KOPT-K1 (cell line): ENCODE data around the gene C10orf95.

Source experiments
- H3K27ac ChIP-seq: fragments of 200-600 bp; sonication (generic); 2 replicates; pipeline ENCODE4 v1.5.1; 2016; ENCODE audit warnings: antibody characterized with exemption, mild to moderate bottlenecking, low read depth, low read length; ENCODE audit not compliant: poor library complexity, severe bottlenecking
- H3K36me3 ChIP-seq: fragments of 200-600 bp; sonication (generic); 2 replicates; pipeline ENCODE4 v1.5.1; 2017; ENCODE audit warnings: antibody characterized with exemption, mild to moderate bottlenecking, low read length, moderate library complexity; ENCODE audit not compliant: insufficient read depth
- H3K9me3 ChIP-seq: fragments of 200-600 bp; sonication (generic); 2 replicates; pipeline ENCODE4 v1.5.1; 2017; ENCODE audit warnings: antibody characterized with exemption, low read length, mild to moderate bottlenecking; ENCODE audit not compliant: insufficient read depth, poor library complexity, severe bottlenecking

Gene C10orf95

GRCh38 chr10:102420181-102420713, 31.1 kb downstream of the C10orf95 start:
- Histone ChIP-seq H3K36me3 (peaks cover 24% of the 10 kb centered on the region), H3K9me3 (no peaks in the 10 kb centered on the region), H3K27ac (peak overlapping the region; percentile 73)

DNA sequence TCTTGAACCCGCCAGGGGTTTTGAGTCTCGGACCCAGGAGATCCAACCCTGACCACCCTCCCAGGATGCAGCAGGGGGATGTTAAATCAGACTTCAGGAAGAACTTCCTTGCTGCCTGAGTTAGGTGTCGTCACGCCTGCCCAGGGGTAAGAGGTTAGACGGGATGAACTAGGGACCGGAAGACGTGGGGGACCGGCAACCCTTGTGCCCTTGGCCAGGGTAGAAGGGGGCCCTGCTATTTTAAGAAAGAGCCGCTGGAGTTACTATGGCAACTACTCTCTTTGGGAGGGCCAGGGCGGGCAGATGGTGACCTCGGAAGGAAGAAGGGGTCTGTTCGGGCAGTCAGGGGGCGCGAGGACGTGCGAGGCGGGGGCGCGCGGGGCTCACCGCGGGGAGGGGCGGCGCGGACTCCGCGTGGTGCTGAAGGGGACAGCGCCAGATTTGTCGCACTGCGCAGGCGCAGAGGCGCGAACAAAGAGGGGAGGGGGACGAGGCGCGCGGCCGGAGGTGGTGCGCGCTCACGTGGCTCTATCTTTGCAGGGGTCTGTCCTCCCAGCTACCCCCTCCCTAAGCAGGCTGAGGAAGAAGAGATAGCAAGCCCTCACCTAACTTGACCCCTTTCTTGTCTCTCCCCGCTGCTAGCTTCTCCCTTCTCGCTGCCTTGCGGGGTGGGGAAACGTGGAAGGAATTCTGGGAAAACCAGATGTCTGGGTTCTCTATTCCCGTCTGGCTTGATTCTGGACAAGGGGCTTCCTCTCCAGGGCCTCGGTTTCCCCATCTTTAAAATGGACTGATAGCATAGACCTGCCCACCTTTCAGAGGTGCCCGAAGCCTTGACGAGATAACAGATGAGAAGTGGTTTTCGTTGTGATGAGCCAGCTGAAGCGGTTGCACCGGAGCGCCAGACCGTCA, 31.8 kb downstream of the C10orf95 start:
- Histone ChIP-seq H3K9me3 (no peaks in the 10 kb centered on the region), H3K36me3 (peaks cover 19% of the 10 kb centered on the region), H3K27ac (peak overlapping the region; percentile 73)

DNA sequence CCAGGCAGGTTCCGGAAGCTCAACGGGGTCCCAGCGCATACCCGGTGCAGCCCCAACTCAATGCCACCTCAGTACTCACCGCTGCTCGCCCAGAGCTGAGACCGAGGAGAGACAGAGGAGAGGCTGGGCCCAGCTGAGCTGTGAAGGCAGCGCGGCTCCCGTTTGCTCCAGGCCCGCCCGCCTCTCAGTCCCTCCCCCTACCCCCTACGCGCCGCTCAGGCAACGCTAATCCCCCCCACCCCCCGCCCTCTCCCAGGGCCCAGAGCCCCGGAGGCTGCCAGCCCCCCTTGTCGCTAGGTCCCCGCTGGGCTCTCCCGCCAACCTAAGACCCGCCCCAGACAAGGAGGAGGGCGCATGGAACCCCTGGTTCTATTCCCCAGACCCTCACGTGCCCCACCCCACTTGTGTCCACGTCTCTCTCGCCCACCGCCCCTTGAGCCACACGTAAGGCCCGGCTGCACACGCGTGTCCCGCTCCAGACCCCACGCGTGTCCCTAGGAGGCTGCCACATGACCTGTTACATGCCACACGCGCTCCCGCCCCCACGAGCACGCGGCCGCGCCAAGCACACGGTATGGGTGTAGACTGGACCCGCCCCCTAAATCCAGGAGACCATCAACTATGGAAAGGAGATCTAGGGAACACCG, 32.6 kb downstream of the C10orf95 start, which contains the start of gene PSD:
Gene PSD (minus strand): TSS at position 164 of the 647 bp plus-strand sequence. CDS start 1,747 bp downstream, outside the sequence.
- Histone ChIP-seq H3K36me3 (peaks cover 11% of the 10 kb centered on the region), H3K27ac (no peak within 1 kb of the TSS), H3K9me3 (no peaks in the 10 kb centered on the region)

- Histone ChIP-seq H3K27ac (no peak overlapping the region), H3K9me3 (no peaks in the 10 kb centered on the region), H3K36me3 (no peaks in the 10 kb centered on the region)
These were observed 34.6 kb downstream of the C10orf95 start for GRCh38 chr10:102416695-102417094.

- Histone ChIP-seq H3K9me3 (no peaks in the 10 kb centered on the region), H3K27ac (no peak overlapping the region), H3K36me3 (no peaks in the 10 kb centered on the region)
These were observed 35.1 kb downstream of the C10orf95 start for GRCh38 chr10:102416283-102416682.

DNA sequence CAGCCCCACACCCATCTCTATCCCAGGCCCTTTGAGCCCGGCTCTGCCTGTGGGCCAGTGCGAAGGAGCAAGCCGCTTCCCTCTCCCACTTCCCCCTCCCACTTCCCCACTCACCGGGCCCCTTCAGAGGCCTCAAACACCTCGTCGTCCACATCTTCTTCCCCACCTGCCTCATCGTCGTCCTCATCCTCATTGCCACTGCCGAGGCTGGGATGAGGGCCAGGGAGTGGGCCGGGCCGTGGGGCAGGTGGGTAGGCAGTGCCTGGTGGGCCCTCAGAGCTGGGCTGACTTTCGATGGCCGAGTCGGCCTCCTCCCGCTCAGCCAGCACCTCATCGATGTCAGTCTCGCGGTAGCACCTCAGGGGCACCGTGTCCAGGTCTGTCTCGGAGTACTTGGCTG, 36.6 kb downstream of the C10orf95 start:
- no peaks in the 10 kb centered on the region for H3K36me3 ChIP-seq
- no peaks in the 10 kb centered on the region for H3K9me3 ChIP-seq
- no peak overlapping the region for H3K27ac ChIP-seq

DNA sequence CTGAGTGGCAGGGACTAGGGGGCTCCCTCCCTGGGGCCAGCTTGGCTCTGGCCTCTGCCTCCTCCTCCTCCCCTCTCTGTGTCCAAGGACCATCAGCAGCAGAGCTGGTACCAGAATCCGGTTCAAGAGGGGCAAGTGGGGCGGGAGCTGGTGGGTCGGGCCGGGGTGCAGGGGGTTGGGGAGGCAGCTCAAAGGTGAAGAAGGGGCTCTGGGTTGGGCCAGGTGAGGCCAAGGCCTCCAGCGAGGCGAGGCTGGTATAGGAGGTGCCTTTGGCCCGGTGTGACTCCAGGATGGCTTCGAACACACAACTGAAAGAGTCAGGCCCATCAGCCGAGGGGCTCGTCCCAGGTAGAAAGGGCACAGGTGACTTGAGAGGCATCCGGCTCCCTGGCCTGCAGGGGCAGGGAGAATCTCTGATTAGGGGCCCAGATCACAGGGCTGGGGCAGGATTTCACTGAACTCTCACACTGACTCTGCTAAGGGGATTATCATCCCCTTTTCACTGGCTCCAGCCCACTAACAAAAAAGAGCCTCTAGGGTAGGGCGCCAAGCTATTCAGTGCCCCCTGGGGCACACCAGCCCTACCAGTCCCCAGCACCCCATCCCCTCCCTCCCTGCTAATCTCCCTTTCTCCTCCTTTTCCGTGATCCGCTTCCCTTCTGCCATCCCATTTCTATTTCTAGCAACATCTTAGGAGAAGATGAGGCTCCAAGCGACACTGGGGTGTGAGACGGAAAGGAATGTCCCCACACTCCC, 37.4 kb downstream of the C10orf95 start:
- H3K36me3 ChIP-seq = no peaks in the 10 kb centered on the region
- H3K27ac ChIP-seq = no peak overlapping the region
- H3K9me3 ChIP-seq = no peaks in the 10 kb centered on the region

DNA sequence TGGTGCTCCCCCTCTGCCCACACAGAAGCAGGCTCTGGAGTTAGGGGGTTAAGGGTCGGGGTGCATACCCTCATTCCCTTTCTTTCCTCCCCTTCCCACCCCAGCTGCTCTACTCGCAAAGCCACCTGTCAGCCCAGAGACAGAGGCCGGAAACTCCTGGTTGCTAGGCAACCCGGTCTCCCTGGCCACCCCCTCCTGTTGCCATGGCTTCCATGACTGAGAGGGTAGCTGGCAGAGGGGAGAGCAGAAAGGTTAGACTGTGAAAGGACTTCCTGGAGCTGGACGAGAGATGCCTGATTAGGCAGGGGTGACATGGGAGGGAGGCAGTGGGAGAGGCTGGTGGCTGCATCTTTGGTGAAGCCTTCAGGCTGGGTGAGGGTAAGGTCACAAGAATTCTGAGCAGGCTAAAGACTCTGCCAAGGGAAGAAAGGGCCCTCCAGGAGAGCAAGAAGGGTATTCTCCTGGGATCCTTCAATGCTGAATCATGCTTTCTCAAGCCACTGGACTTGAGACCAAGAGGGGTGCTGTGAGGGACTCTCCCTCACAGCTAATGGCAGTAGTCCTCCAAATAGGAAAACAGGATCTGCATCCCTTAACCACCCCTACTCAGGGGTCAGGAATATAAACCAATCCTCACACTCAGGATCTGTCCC, 38.2 kb downstream of the C10orf95 start:
- Histone ChIP-seq H3K9me3 (no peaks in the 10 kb centered on the region), H3K27ac (no peak overlapping the region), H3K36me3 (no peaks in the 10 kb centered on the region)

- H3K27ac ChIP-seq = no peak overlapping the region
- no peaks in the 10 kb centered on the region for H3K9me3 ChIP-seq
- H3K36me3 ChIP-seq = no peaks in the 10 kb centered on the region
These were observed 39.0 kb downstream of the C10orf95 start for GRCh38 chr10:102412293-102412692.

- Histone ChIP-seq H3K9me3 (no peaks in the 10 kb centered on the region), H3K36me3 (no peaks in the 10 kb centered on the region), H3K27ac (no peak overlapping the region)
These were observed 39.7 kb downstream of the C10orf95 start for GRCh38 chr10:102411341-102412255.

DNA sequence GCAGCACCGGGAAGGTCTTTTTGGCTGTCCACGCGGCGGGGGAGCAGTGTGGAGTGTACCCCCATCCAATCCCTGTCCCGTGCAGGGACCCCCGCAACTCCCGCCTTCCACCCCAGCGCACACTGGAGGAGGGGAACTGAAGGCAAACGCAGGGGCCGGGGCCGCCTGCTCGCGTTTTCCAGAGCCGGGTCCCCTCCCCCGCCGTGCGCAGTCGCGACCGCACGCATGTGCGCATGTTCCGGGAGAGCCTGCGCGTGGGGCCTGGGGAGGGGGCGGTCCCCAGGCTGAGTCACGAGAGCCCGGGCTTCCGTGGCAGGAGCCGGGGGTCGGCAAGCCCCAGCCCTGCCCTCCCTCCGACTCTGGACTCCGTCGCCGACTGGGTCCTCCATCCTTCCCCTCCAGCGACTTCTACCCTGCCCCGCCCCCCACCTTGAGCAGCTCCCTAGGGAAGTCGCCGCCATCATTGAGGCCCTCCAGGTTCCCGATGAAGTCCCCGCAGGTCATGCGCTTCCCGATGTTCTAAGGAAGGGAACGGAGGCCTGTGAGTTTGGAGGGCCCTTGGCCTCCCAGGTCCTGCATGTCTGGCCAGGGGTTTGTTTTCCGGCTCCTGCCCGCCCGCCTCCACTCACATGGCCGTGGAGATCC, 40.8 kb downstream of the C10orf95 start:
- H3K27ac ChIP-seq = no peak overlapping the region
- no peaks in the 10 kb centered on the region for H3K9me3 ChIP-seq
- H3K36me3 ChIP-seq = no peaks in the 10 kb centered on the region

DNA sequence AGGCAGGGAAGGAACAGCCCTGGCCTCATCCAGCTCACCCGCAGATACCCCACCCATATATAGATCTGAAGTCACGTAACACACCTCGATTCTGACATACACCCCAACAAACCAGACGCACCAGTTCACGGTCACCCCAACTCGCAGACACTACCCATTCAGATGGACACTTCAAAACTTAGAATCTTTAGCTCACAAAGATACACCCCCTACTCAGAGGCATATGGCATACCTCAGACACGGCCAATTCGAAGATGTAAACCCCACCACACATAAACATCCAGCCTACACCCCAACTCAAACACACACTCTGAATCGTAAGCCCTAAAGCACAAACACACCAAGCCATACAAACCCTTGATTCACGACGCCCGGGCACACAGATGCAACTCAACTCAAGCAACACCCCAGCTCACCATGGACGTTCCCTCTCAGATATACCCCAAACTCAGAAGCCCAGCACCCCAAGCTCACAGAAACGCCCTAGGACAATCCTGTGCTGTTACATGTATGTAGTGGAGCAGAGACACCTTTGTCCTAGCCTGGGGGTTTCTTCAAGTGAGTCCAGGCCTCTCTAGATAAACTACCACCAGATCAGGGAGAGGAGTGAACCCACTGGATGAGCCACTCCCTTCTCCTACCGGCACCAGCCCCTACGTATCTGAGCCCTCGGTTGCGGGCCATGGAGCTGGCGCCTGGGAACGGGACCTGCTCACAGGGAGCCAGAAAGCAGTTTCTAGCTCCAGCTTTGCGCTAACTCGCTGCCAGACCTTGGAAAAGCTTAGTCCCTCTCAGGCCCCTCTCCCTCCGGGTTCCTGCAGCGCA, 41.5 kb downstream of the C10orf95 start:
- no peak overlapping the region for H3K27ac ChIP-seq
- H3K36me3 ChIP-seq = no peaks in the 10 kb centered on the region

More for the DNA sequence above, 41.5 kb downstream of the C10orf95 start:
- no peaks in the 10 kb centered on the region for H3K9me3 ChIP-seq
